SW 1271 (cell line): Measurements from ENCODE around the gene EGR2.
"Not testable (repeated sequence)": the region's sequence is repeated elsewhere in the genome, so short reads cannot be mapped to it uniquely, and the experiment has no call there.

ENCODE experiments used
- DNase-seq, 2 experiments: peaks; one replicate each; lab custom pipeline; 2025; lab: John Stamatoyannopoulos, UW

EGR2 gene

GRCh38 chr10:62794306-62794705, 21.9 kb downstream of the EGR2 start:
- DNase-seq = no peak

- DNase-seq = no peak
Observed at GRCh38 chr10:62792261-62792660, 23.9 kb downstream of the EGR2 start.

GRCh38 chr10:62790571-62790970, 25.6 kb downstream of the EGR2 start:
- DNase-seq = no peak

GRCh38 chr10:62790019-62790555, 26.1 kb downstream of the EGR2 start:
- no peak for DNase-seq

- DNase-seq = no peak
Observed at GRCh38 chr10:62788861-62789467, 27.2 kb downstream of the EGR2 start.

GRCh38 chr10:62788285-62788684, 27.9 kb downstream of the EGR2 start:
- not testable (repeated sequence) for DNase-seq

- not testable (repeated sequence) for DNase-seq
Observed at GRCh38 chr10:62784537-62784936, 31.6 kb downstream of the EGR2 start.

GRCh38 chr10:62779487-62780248, 36.5 kb downstream of the EGR2 start:
- no peak for DNase-seq

GRCh38 chr10:62778125-62778524, 38.0 kb downstream of the EGR2 start:
- DNase-seq = no peak

GRCh38 chr10:62772186-62772974, 43.8 kb downstream of the EGR2 start:
- no peak for DNase-seq

- no peak for DNase-seq
Observed at GRCh38 chr10:62769574-62770242, 46.5 kb downstream of the EGR2 start.

GRCh38 chr10:62766386-62766785, 49.8 kb downstream of the EGR2 start:
- no peak for DNase-seq

GRCh38 chr10:62765726-62766125, 50.4 kb downstream of the EGR2 start:
- DNase-seq = no peak

GRCh38 chr10:62764011-62764410, 52.2 kb downstream of the EGR2 start:
- no peak for DNase-seq

GRCh38 chr10:62763155-62763554, 53.0 kb downstream of the EGR2 start:
- DNase-seq = no peak
